A673 (cell line): ENCODE measurements around the gene CDK2AP2.

Experiments used
- EZH2 ChIP-seq: fragments of 200-600 bp; sonication (generic); IDR thresholded peaks from 2 replicates; pipeline ENCODE4 v1.6.1; 2017; ENCODE audit warnings: borderline replicate concordance, low read depth, mild to moderate bottlenecking, mixed read lengths, antibody characterized with exemption, low read length; ENCODE audit not compliant: poor library complexity, severe bottlenecking
- TF ChIP-seq, protein P1 (sequence below): fragments of 300-800, 200-600 bp; sonication (generic); conservative IDR thresholded peaks from 2 replicates; pipeline ENCODE4 v1.5.1; 2017; ENCODE audit warnings: low read depth, mild to moderate bottlenecking, antibody characterized with exemption, low read length, moderate library complexity, mixed read lengths

DNA sequence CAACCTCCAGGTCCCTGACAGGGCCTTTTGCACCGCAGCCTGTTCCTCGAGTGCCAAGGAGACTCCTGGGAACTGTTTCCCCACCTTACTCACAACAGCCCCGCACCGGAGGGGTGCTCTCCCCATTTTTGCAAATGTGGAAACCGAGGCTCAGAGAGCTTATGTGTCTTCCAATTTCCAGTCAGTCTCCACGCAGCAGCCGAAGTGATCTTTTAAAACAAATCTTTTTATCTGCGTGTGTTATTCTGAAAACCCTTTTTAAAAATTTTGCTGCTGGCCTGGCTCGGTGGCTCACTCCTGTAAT is 38.5 kb downstream of the CDK2AP2 start:
- TF ChIP-seq, protein P1, sequence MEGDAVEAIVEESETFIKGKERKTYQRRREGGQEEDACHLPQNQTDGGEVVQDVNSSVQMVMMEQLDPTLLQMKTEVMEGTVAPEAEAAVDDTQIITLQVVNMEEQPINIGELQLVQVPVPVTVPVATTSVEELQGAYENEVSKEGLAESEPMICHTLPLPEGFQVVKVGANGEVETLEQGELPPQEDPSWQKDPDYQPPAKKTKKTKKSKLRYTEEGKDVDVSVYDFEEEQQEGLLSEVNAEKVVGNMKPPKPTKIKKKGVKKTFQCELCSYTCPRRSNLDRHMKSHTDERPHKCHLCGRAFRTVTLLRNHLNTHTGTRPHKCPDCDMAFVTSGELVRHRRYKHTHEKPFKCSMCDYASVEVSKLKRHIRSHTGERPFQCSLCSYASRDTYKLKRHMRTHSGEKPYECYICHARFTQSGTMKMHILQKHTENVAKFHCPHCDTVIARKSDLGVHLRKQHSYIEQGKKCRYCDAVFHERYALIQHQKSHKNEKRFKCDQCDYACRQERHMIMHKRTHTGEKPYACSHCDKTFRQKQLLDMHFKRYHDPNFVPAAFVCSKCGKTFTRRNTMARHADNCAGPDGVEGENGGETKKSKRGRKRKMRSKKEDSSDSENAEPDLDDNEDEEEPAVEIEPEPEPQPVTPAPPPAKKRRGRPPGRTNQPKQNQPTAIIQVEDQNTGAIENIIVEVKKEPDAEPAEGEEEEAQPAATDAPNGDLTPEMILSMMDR, result no peak; the same call in 1 of the 2 replicates
- no peak for TF ChIP-seq EZH2
